Upper lobe of right lung (tissue), 1 donor: ENCODE data around the gene GARIN5B. TPM values are rescaled to one million over a fixed set of nuclear protein-coding genes. Genes with fewer than 3 reads are reported as not detected.

Source experiments
- ATAC-seq: fragments of 200-7000 bp; cut with Tn5 transposase; one replicate; pipeline ENCODE4 v1.9.1; 2020; ENCODE audit warnings: mild to moderate bottlenecking, moderate library complexity
- DNase-seq: peaks from one replicate; pipeline ENCODE4 v3.0.0-alpha.2; 2020
- H3K27ac ChIP-seq: fragments of 200-600 bp; one replicate; pipeline ENCODE4 v1.8.0; 2022
- H3K27me3 ChIP-seq: fragments of 200-600 bp; one replicate; pipeline ENCODE4 v1.8.0; 2022; ENCODE audit warnings: mild to moderate bottlenecking
- H3K36me3 ChIP-seq: fragments of 200-600 bp; one replicate; pipeline ENCODE4 v1.8.0; 2022
- H3K4me1 ChIP-seq: fragments of 200-600 bp; one replicate; pipeline ENCODE4 v1.8.0; 2022
- H3K4me3 ChIP-seq: fragments of 200-600 bp; one replicate; pipeline ENCODE4 v1.8.0; 2022; ENCODE audit warnings: mild to moderate bottlenecking
- H3K9me3 ChIP-seq: fragments of 200-600 bp; one replicate; pipeline ENCODE4 v1.8.0; 2022
- intact Hi-C: fragments of 100-400 bp; cut with DNase I; formaldehyde crosslinking; loops from one replicate; pipeline ENCODE4 v1.11.0; 2022
- total RNA-seq: library from RNA; stranded (reverse); fragmentation: NEBNext Ultra II Directional; extraction: Animal tissue kit (Norgen Biotek cat#: 25700); gene quantifications from one replicate; pipeline ENCODE4 v1.2.1, GENCODE V29; 2021
- TF ChIP-seq, protein P1 (sequence below): fragments of 200-600 bp; IDR thresholded peaks from one replicate; pipeline ENCODE4 v1.8.0; 2022; ENCODE audit warnings: antibody characterized with exemption
- donor health status: DM: no; HTN: yes; CAD: no; lungs with severe emphysema.

The GARIN5B gene
- total RNA-seq, 1 donor from 2014 or later = not detected

DNA sequence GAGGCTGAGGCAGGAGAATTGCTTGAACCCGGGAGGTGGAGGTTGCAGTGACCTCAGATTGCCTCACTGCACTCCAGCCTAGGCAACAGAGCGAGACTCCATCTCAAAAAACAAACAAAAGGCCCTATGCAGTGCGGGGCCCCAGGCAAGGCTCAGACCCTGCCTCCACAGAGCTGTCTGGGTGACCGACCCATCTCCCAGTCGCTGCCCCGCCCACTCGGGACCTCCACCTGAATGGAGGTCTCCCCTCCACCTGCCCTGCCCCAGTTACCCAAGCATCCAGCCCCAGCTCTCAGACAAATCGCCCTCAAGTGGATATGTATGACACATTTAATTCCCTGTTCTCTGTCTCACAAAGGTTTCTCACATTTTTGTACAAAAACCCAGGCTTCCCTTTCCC is 2.2 kb upstream of the GARIN5B start:
- H3K27me3 ChIP-seq = peaks cover 26% of the 10 kb centered on the region

DNA sequence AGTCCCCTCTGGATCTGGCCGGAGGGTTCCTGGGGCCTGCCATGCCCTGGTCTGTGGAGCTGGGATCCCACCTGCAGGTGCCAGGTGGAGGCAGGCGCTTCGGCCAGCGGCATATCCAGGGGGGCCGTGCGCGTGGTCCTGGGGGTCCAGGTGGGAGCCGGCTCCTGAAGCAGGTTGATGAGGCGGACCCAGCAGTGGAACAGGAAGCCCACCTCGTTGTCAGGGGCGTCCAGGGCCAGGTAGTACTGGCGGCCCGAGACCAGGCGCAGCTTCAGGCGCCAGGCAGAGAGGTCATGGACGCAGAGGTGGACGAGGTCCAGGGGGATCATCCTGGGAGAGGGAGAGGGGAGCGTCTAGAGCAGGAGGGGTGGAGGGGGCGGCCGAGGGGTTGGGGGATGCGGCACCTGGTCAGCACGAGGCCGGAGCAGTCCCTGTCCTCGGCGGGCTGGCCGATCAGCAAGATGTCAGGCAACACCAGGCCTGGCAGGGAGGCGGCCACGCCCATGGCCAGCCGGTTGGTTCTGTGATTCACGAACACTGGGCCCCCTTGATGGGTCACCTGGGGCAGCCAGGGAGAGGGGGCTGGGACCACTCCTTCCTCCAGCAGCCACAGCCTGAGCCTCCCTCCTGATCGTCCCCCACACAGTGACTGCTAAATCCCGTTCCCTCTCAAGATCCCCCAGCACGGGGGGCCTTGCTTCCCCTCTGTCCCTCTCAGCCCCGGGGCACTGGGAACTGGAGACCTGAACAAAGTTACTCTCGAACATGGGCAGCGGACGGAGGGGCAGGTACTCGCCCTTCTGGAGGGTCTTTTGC is 678 bp downstream of the GARIN5B start:
- Histone ChIP-seq H3K9me3 (no peaks in the 10 kb centered on the region), H3K4me3 (no peak overlapping the region), H3K27me3 (peaks cover 5% of the 10 kb centered on the region), H3K4me1 (no peaks in the 10 kb centered on the region), H3K36me3 (no peaks in the 10 kb centered on the region), H3K27ac (no peak overlapping the region)
- intact Hi-C loops = no loop called here
- TF ChIP-seq, protein P1, sequence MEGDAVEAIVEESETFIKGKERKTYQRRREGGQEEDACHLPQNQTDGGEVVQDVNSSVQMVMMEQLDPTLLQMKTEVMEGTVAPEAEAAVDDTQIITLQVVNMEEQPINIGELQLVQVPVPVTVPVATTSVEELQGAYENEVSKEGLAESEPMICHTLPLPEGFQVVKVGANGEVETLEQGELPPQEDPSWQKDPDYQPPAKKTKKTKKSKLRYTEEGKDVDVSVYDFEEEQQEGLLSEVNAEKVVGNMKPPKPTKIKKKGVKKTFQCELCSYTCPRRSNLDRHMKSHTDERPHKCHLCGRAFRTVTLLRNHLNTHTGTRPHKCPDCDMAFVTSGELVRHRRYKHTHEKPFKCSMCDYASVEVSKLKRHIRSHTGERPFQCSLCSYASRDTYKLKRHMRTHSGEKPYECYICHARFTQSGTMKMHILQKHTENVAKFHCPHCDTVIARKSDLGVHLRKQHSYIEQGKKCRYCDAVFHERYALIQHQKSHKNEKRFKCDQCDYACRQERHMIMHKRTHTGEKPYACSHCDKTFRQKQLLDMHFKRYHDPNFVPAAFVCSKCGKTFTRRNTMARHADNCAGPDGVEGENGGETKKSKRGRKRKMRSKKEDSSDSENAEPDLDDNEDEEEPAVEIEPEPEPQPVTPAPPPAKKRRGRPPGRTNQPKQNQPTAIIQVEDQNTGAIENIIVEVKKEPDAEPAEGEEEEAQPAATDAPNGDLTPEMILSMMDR = no peak
- DNase-seq (no peak), ATAC-seq (no peak)

More for the DNA sequence above, 2.2 kb upstream of the GARIN5B start:
- Histone ChIP-seq H3K4me3 (no peak overlapping the region), H3K4me1 (peaks cover 5% of the 10 kb centered on the region), H3K27ac (no peak overlapping the region), H3K9me3 (no peaks in the 10 kb centered on the region), H3K36me3 (no peaks in the 10 kb centered on the region)
- TF ChIP-seq, protein P1 = no peak
- intact Hi-C loops = no loop called here
- ATAC-seq = no peak
- DNase-seq = no peak

DNA sequence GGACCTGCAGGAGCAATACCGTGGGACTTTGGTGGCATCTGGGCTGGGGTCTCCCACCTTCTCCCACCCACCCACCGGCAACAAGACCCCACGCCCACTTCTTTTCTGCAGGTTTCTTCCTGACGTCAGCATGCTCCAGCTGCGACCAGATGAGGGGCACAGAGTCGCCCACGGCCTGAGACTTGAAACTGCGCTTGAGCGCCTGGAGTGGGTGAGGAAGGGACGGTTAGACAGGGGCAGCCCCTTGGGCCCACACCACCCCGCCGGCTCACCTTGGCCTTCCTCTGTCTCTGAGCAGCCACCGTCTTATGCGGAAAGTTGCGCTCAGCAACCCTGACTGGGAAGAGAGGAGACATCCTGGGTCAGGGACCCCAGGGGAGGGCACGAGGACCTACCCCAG is 2.2 kb downstream of the GARIN5B start:
- Histone ChIP-seq H3K27me3 (no peaks in the 10 kb centered on the region), H3K27ac (no peak overlapping the region), H3K9me3 (no peaks in the 10 kb centered on the region), H3K36me3 (no peaks in the 10 kb centered on the region), H3K4me1 (no peaks in the 10 kb centered on the region), H3K4me3 (no peak overlapping the region)
- intact Hi-C loops = no loop called here
- ATAC-seq (no peak), DNase-seq (no peak)
- TF ChIP-seq, protein P1 = no peak

DNA sequence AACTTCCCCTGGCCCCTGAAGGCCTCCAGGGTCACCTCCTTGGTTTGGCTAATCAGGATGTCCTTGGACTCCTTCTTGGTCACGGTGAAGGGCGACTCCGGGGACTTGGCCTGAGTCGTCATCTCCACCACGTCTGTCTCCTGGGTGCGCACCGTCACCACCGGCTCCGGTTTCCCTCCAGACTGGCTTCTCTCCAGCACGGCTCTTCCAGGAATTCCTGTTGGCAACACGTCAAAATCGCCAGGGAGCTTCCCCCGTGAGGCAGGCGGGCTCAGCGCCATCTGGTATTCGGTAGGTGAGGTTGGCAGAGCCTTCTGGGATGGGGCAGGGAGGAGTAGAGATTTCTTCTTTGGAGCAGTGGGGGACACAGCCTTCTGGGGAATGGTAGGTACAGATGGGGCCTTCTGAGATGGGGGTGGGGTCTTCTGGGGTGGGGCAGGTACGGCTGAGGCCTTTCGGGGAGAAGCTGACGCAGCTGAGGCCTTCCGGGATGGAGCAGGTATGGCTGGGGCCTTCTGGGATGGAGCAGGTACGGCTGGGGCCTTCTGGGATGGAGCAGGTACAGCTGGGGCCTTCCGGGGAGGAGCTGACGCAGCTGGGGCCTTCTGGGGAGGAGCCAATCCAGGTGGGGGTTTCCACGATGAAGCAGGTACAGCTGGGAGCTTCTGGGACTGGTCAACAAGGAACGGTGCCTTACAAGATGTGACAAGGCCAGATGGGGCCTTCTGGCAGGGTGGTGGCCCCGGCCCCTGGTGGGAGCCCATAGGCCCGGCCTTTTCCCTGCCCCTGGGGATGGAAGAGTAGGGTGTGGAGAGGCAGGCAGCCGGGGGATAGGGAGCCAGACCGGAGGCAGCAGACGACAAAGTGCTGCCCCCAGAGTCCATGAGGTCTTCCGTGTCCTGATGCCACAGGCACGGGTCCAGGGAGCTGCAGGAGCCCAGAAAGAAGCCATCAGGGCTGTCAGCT is 3.8 kb downstream of the GARIN5B start:
- Histone ChIP-seq H3K4me3 (no peak overlapping the region), H3K27me3 (peaks cover 7% of the 10 kb centered on the region)

DNA sequence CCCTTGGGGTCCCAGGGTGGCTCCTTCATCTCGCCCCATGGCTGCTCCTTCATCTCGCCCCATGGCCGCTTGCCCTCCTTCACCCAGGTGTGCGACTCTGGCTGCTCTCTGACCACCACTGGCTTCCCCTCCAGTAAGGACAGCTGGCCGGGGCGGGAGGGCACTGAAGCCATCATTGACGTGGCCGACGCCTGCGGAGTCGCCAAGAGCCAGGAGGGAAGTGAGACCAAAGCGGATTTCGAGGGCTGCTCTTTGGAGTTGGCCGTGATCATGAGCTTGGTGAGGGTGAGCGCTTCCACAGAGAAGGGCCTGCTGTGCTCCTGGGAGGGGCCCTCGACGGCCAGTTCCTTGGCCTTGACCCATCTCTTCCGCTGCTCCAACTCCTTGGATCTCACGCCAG is 4.6 kb downstream of the GARIN5B start:
- TF ChIP-seq, protein P1 = no peak
- ATAC-seq = no peak
- intact Hi-C loops = no loop called here
- DNase-seq = no peak
- peaks cover 9% of the 10 kb centered on the region for H3K4me1 ChIP-seq
- H3K27ac ChIP-seq = no peak overlapping the region
- H3K4me3 ChIP-seq = no peak overlapping the region
- H3K27me3 ChIP-seq = peaks cover 10% of the 10 kb centered on the region
- H3K36me3 ChIP-seq = no peaks in the 10 kb centered on the region
- H3K9me3 ChIP-seq = no peaks in the 10 kb centered on the region

More for the DNA sequence above, 3.8 kb downstream of the GARIN5B start:
- Histone ChIP-seq H3K27ac (no peak overlapping the region), H3K4me1 (peaks cover 5% of the 10 kb centered on the region), H3K36me3 (no peaks in the 10 kb centered on the region), H3K9me3 (no peaks in the 10 kb centered on the region)
- ATAC-seq (no peak), DNase-seq (no peak)
- TF ChIP-seq, protein P1 = no peak
- intact Hi-C loops = no loop called here
